ENCODE results near the gene ADCK2.
"Not testable (repeated sequence)": the region's sequence is repeated elsewhere in the genome, so short reads cannot be mapped to it uniquely, and the experiment has no call there.

ADCK2 gene

GRCh38 chr7:140724706-140725105 is 52.0 kb downstream of the ADCK2 start:
- TF ChIP-seq CTCF (IDR thresholded peaks at IDR 0.05; ENCODE audit: insufficient read depth, low read depth, low read length, missing control alignments): no peak
- no peak overlapping the region for H3K4me3 ChIP-seq (ENCODE audit: low read depth, low read length)
- no peak for DNase-seq (ENCODE audit: low read depth)

GRCh38 chr7:140726281-140726680 is 53.5 kb downstream of the ADCK2 start:
- H3K4me3 ChIP-seq (ENCODE audit: low read depth, low read length): no peak overlapping the region
- peak; percentile 13 for TF ChIP-seq CTCF (IDR thresholded peaks at IDR 0.05; ENCODE audit: insufficient read depth, low read depth, low read length, missing control alignments)
- peak; percentile 12 for DNase-seq (ENCODE audit: low read depth)

GRCh38 chr7:140732416-140732815 is 59.7 kb downstream of the ADCK2 start:
- no peak for TF ChIP-seq CTCF (IDR thresholded peaks at IDR 0.05; ENCODE audit: insufficient read depth, low read depth, low read length, missing control alignments)
- DNase-seq (ENCODE audit: low read depth): no peak

GRCh38 chr7:140734096-140734495 is 61.4 kb downstream of the ADCK2 start:
- no peak overlapping the region for H3K4me3 ChIP-seq (ENCODE audit: low read depth, low read length)
- no peak for TF ChIP-seq CTCF (IDR thresholded peaks at IDR 0.05; ENCODE audit: insufficient read depth, low read depth, low read length, missing control alignments)
- no peak for DNase-seq (ENCODE audit: low read depth)

More at GRCh38 chr7:140732416-140732815, 59.7 kb downstream of the ADCK2 start:
- no peak overlapping the region for H3K4me3 ChIP-seq (ENCODE audit: low read depth, low read length)

GRCh38 chr7:140734729-140735128 is 62.0 kb downstream of the ADCK2 start:
- DNase-seq (ENCODE audit: low read depth): no peak
- TF ChIP-seq CTCF (IDR thresholded peaks at IDR 0.05; ENCODE audit: insufficient read depth, low read depth, low read length, missing control alignments): no peak
- H3K4me3 ChIP-seq (ENCODE audit: low read depth, low read length): no peak overlapping the region

- no peak for TF ChIP-seq CTCF (IDR thresholded peaks at IDR 0.05; ENCODE audit: insufficient read depth, low read depth, low read length, missing control alignments)
- no peak for DNase-seq (ENCODE audit: low read depth)
- H3K4me3 ChIP-seq (ENCODE audit: low read depth, low read length): no peak overlapping the region
Measured at GRCh38 chr7:140738280-140738679, 65.5 kb downstream of the ADCK2 start.

- H3K4me3 ChIP-seq (ENCODE audit: low read depth, low read length); DNase-seq (ENCODE audit: low read depth): not testable (repeated sequence)
Measured at GRCh38 chr7:140743255-140743654, 70.5 kb downstream of the ADCK2 start.
